Endothelial cell of umbilical vein (primary cell): Measurements from ENCODE around the gene ZNF26. TPM values are rescaled to one million over a fixed set of nuclear protein-coding genes. Genes with fewer than 3 reads are reported as not detected.

ENCODE experiments used
- BruUV-seq: library from RNA; stranded (reverse); fragments of 400-500 nt; replicated peaks from 2 replicates; lab custom pipeline; 2021; lab: Mats Ljungman, UMichigan
- CTCF ChIA-PET: fragments of 300-600, 350-600 bp; sonication (Branson Sonifier 250); formaldehyde crosslinking; loops from one replicate; lab custom pipeline; 2021; ENCODE audit warnings: antibody characterized with exemption, inconsistent platforms; lab: Charles Lee
- POLR2A ChIA-PET: fragments of 300-600, 350-600 bp; sonication (Branson Sonifier 250); formaldehyde crosslinking; loops from one replicate; lab custom pipeline; 2021; ENCODE audit warnings: antibody characterized with exemption, inconsistent platforms; lab: Charles Lee
- DNase-seq: peaks from one replicate; pipeline ENCODE4 v3.0.0-alpha.2; 2011; ENCODE audit warnings: low read depth, low spot score
- FAIRE-seq: peaks from 2 replicates; lab custom pipeline; 2011; peaks lifted over from hg19 to GRCh38; lab: Jason Lieb, UNC
- H2AFZ ChIP-seq: 2 replicates; pipeline ENCODE4 v1.6.0; 2012; ENCODE audit warnings: low read depth, low read length, control low read depth, inconsistent platforms
- H3K27ac ChIP-seq: 2 replicates; pipeline ENCODE4 v1.5.1; 2011; ENCODE audit warnings: low read depth, mild to moderate bottlenecking, control low read depth, low read length, moderate library complexity; ENCODE audit not compliant: insufficient read depth
- H3K27me3 ChIP-seq, 2 experiments: 2 replicates each; pipeline versions ENCODE4 v1.6.0 to v1.6.1; 2011; ENCODE audit warnings: low read length in 2 of 2, mixed read lengths in 1 of 2; ENCODE audit not compliant: control insufficient read depth in 2 of 2, insufficient read depth in 2 of 2
- H3K36me3 ChIP-seq, 2 experiments: 2 replicates in 1 of 2; 3 replicates in 1 of 2; pipeline ENCODE4 v1.5.1; 2011; ENCODE audit warnings: low read length in 2 of 2, mild to moderate bottlenecking in 1 of 2, moderate library complexity in 1 of 2; ENCODE audit not compliant: control insufficient read depth in 2 of 2, insufficient read depth in 2 of 2; ENCODE audit errors: extremely low read depth in 1 of 2
- H3K4me1 ChIP-seq: 3 replicates; pipeline ENCODE4 v1.5.1; 2011; ENCODE audit warnings: mild to moderate bottlenecking, low read length; ENCODE audit not compliant: control insufficient read depth, insufficient read depth; ENCODE audit errors: extremely low read depth
- H3K4me2 ChIP-seq: 2 replicates; pipeline ENCODE4 v1.6.1; 2011; ENCODE audit warnings: low read length, control low read depth, mixed read lengths; ENCODE audit not compliant: insufficient read depth
- H3K4me3 ChIP-seq, 3 experiments: fragments of 200-600 bp in 1 of 3; sonication (generic), shearing (Covaris generic) in 1 of 3; replicated peaks in 1 of 3; 2 replicates each; pipeline ENCODE4 v1.5.1; 2011 to 2016; ENCODE audit warnings: control low read depth in 3 of 3, low read length in 3 of 3, mild to moderate bottlenecking in 2 of 3, inconsistent platforms in 1 of 3, low read depth in 1 of 3, moderate library complexity in 1 of 3; ENCODE audit not compliant: insufficient read depth in 1 of 3
- H3K79me2 ChIP-seq: 2 replicates; pipeline ENCODE4 v1.6.0; 2012; ENCODE audit warnings: low read length, inconsistent platforms; ENCODE audit not compliant: control insufficient read depth, insufficient read depth
- H3K9ac ChIP-seq: replicated peaks from 2 replicates; pipeline ENCODE3; 2011; ENCODE audit warnings: low read length, control low read depth; ENCODE audit not compliant: insufficient read depth; ENCODE audit errors: extremely low read depth
- H3K9me1 ChIP-seq: replicated peaks from 3 replicates; pipeline ENCODE4 v1.6.0; 2011; ENCODE audit warnings: mild to moderate bottlenecking, low read length; ENCODE audit not compliant: control insufficient read depth, insufficient read depth; ENCODE audit errors: extremely low read depth
- H3K9me3 ChIP-seq: replicated peaks from 2 replicates; pipeline ENCODE4 v1.5.1; 2012; ENCODE audit warnings: low read length, inconsistent platforms; ENCODE audit not compliant: control insufficient read depth, insufficient read depth
- H4K20me1 ChIP-seq: replicated peaks from 2 replicates; pipeline ENCODE3; 2011; ENCODE audit warnings: mild to moderate bottlenecking, low read length; ENCODE audit not compliant: control insufficient read depth, insufficient read depth; ENCODE audit errors: extremely low read depth
- CTCF ChIP-seq, 2 donors: IDR thresholded peaks; 1 replicate in 1 of 2; 2 replicates in 1 of 2; pipeline ENCODE4 v1.5.1; 2011; ENCODE audit warnings: low read length in 2 of 2, mild to moderate bottlenecking in 2 of 2, moderate library complexity in 2 of 2, control low read depth in 1 of 2, inconsistent platforms in 1 of 2, low read depth in 1 of 2; ENCODE audit not compliant: insufficient read depth in 1 of 2; ENCODE audit errors: extremely low read depth in 1 of 2
- EZH2 ChIP-seq: IDR thresholded peaks from 2 replicates; pipeline ENCODE4 v1.6.1; 2012; ENCODE audit warnings: borderline replicate concordance, low read depth, mild to moderate bottlenecking, moderate library complexity, low read length, inconsistent platforms; ENCODE audit not compliant: severe bottlenecking
- FOS ChIP-seq: IDR thresholded peaks from 2 replicates; pipeline ENCODE4 v1.6.1; 2011; ENCODE audit warnings: mild to moderate bottlenecking, low read length, moderate library complexity, borderline replicate concordance; ENCODE audit not compliant: insufficient read depth
- GATA2 ChIP-seq: IDR thresholded peaks from 2 replicates; pipeline ENCODE4 v1.7.0; 2011; ENCODE audit warnings: low read depth, mild to moderate bottlenecking, moderate library complexity, mixed read lengths, low read length; ENCODE audit not compliant: insufficient read length, insufficient read depth
- JUN ChIP-seq: IDR thresholded peaks from 2 replicates; pipeline ENCODE4 v1.6.1; 2011; ENCODE audit warnings: borderline replicate concordance, low read depth; ENCODE audit not compliant: insufficient read length, insufficient read depth
- MAX ChIP-seq: IDR thresholded peaks from 2 replicates; pipeline ENCODE4 v1.6.1; 2011; ENCODE audit not compliant: insufficient read depth, insufficient read length
- dilution Hi-C: fragments of 300-500 bp; cut with MboI; formaldehyde crosslinking; loops from one replicate; pipeline ENCODE4 v1.15.0; 2019; ENCODE audit warnings: low sequenced_read_pairs; ENCODE audit not compliant: extremely low pct_ligation_motif_present
- intact Hi-C: fragments of 100-400 bp; cut with micrococcal nuclease; formaldehyde crosslinking; loops from one replicate; pipeline ENCODE4 v1.10.0; 2022
- polyA plus RNA-seq, 4 experiments: library from polyadenylated mRNA; depleted of rRNA in 3 of 4; stranded (reverse) in 3 of 4; unstranded in 1 of 4; fragments of >200 nt; gene quantifications; 2 replicates each; pipeline versions ENCODE4 v1.2.1 to v1.2.3, GENCODE V29; 2011 to 2012; ENCODE audit warnings: missing spikeins in 1 of 4
- total RNA-seq: library from RNA; stranded (reverse); gene quantifications from 2 replicates; pipeline ENCODE4 v1.2.3, GENCODE V29; 2021

ZNF26 gene
- total and polyA plus RNA-seq, 2 donors (not counting 3 experiments of a cell fraction or from before 2014, with no cell fraction given) = 5.9 to 11.1 TPM

- H3K4me2 ChIP-seq = no peak overlapping the region
- no peak overlapping the region for H3K4me3 ChIP-seq
- peaks cover 46% of the 10 kb centered on the region for H3K9me3 ChIP-seq
- H3K36me3 ChIP-seq = peaks cover 3% of the 10 kb centered on the region in 2 experiments
- dilution Hi-C loops (no loop called here), intact Hi-C loops (no loop called here)
- H3K9ac ChIP-seq = no peak overlapping the region
- no peak overlapping the region for H2AFZ ChIP-seq
- POLR2A ChIA-PET = no interaction called here
- no peaks in the 10 kb centered on the region for H3K27me3 ChIP-seq
- peak; percentile 4 for FAIRE-seq
- no peaks in the 10 kb centered on the region for H3K79me2 ChIP-seq
- no peak for DNase-seq
- no peak overlapping the region for H3K27ac ChIP-seq
- no peaks in the 10 kb centered on the region for H3K4me1 ChIP-seq
- no peaks in the 10 kb centered on the region for H4K20me1 ChIP-seq
- BruUV-seq = no TSS peak
- CTCF ChIA-PET = no interaction called here
- no peaks in the 10 kb centered on the region for H3K9me1 ChIP-seq
- no peak for TF ChIP-seq EZH2
- no peak for TF ChIP-seq CTCF (IDR thresholded peaks at IDR 0.05; ENCODE audit: extremely low read depth in 1 of 2, insufficient read depth in 1 of 2, low read depth in 1 of 2, low read length in 2 of 2)
- no peak for TF ChIP-seq GATA2
- TF ChIP-seq JUN = no peak
- TF ChIP-seq FOS = no peak
- no peak for TF ChIP-seq MAX
These were observed 75.8 kb downstream of the ZNF26 start for GRCh38 chr12:133061954-133062353.
